GM23338 (cell line): ENCODE results near the gene HHATL. TPM values are rescaled to one million over a fixed set of nuclear protein-coding genes. Genes with fewer than 3 reads are reported as not detected.

Experiments
- ATAC-seq: fragments of 200-7000 bp; cut with Tn5 transposase; 3 replicates; pipeline ENCODE4 v1.9.1; 2020
- DNase-seq: peaks from one replicate; pipeline ENCODE4 v3.0.0-alpha.2; 2015; ENCODE audit warnings: low spot score
- H2AFZ ChIP-seq: fragments of 200-600 bp; sonication (generic); 2 replicates; pipeline ENCODE4 v1.8.0; 2016; ENCODE audit warnings: antibody characterized with exemption, mild to moderate bottlenecking, moderate library complexity
- H3F3A ChIP-seq: fragments of 200-600 bp; sonication (generic); replicated peaks from 2 replicates; pipeline ENCODE4 v1.8.0; 2017; ENCODE audit warnings: antibody characterized with exemption, mixed run types, low read depth
- H3K27ac ChIP-seq: fragments of 200-600 bp; sonication (generic); 2 replicates; pipeline ENCODE4 v1.6.1; 2016; ENCODE audit warnings: low read depth
- H3K27me3 ChIP-seq: fragments of 200-600 bp; sonication (generic); 2 replicates; pipeline ENCODE4 v1.8.0; 2016; ENCODE audit warnings: mild to moderate bottlenecking, mixed run types, moderate library complexity; ENCODE audit not compliant: insufficient read depth
- H3K36me3 ChIP-seq: fragments of 200-600 bp; sonication (generic); 2 replicates; pipeline ENCODE4 v1.8.0; 2016; ENCODE audit warnings: mild to moderate bottlenecking; ENCODE audit not compliant: insufficient read depth
- H3K4me1 ChIP-seq: fragments of 200-600 bp; sonication (generic); 2 replicates; pipeline ENCODE4 v1.8.0; 2016; ENCODE audit warnings: mild to moderate bottlenecking, moderate library complexity; ENCODE audit not compliant: insufficient read depth
- H3K4me2 ChIP-seq: fragments of 200-600 bp; sonication (generic); 2 replicates; pipeline ENCODE4 v1.7.1; 2017; ENCODE audit warnings: mixed run types
- H3K4me3 ChIP-seq: fragments of 200-600 bp; sonication (generic); 2 replicates; pipeline ENCODE4 v1.6.1; 2016; ENCODE audit warnings: mixed run types
- H3K79me2 ChIP-seq: fragments of 200-600 bp; sonication (generic); replicated peaks from 2 replicates; pipeline ENCODE4 v1.8.0; 2017; ENCODE audit warnings: mild to moderate bottlenecking; ENCODE audit not compliant: insufficient read depth
- H3K9me2 ChIP-seq: fragments of 200-600 bp; sonication (generic); 2 replicates; pipeline ENCODE4 v1.8.0; 2017; ENCODE audit not compliant: insufficient read depth
- H4K20me1 ChIP-seq: fragments of 200-600 bp; sonication (generic); replicated peaks from 2 replicates; pipeline ENCODE4 v1.8.0; 2017; ENCODE audit warnings: mild to moderate bottlenecking; ENCODE audit not compliant: insufficient read depth
- H3K27ac Mint-ChIP-seq: 2 replicates; pipeline ENCODE4 v1.8.0; 2020; ENCODE audit warnings: inconsistent platforms, mild to moderate bottlenecking, moderate library complexity, mixed read lengths
- H3K27me3 Mint-ChIP-seq: 3 replicates; pipeline ENCODE4 v1.8.0; 2022; ENCODE audit warnings: low read depth, mild to moderate bottlenecking, moderate library complexity, mixed read lengths, inconsistent platforms; ENCODE audit not compliant: insufficient read depth, poor library complexity
- H3K36me3 Mint-ChIP-seq: 3 replicates; pipeline ENCODE4 v1.8.0; 2021; ENCODE audit warnings: low read depth, mild to moderate bottlenecking, inconsistent platforms, moderate library complexity, mixed read lengths
- H3K4me1 Mint-ChIP-seq: 3 replicates; pipeline ENCODE4 v1.8.0; 2020; ENCODE audit warnings: mild to moderate bottlenecking, inconsistent platforms, mixed read lengths
- H3K4me3 Mint-ChIP-seq: 3 replicates; pipeline ENCODE4 v1.8.0; 2021; ENCODE audit warnings: moderate library complexity, mild to moderate bottlenecking, inconsistent platforms, mixed read lengths
- H3K9me3 Mint-ChIP-seq: 3 replicates; pipeline ENCODE4 v1.8.0; 2020; ENCODE audit warnings: moderate library complexity, mild to moderate bottlenecking, inconsistent platforms, mixed read lengths
- CREB1 ChIP-seq: fragments of 250-450 bp; sonication (Bioruptor Pico); IDR thresholded peaks from 2 replicates; pipeline ENCODE4 v1.5.0; 2020; ENCODE audit warnings: low read depth, mild to moderate bottlenecking, moderate library complexity
- EZH2phosphoT487 ChIP-seq: fragments of 200-600 bp; sonication (generic); IDR thresholded peaks from one replicate; pipeline ENCODE4 v1.8.1; 2018; ENCODE audit warnings: antibody characterized with exemption; ENCODE audit not compliant: unreplicated experiment
- JUNB ChIP-seq: IDR thresholded peaks from one replicate; pipeline ENCODE4 v1.6.1; 2016; ENCODE audit warnings: antibody characterized with exemption; ENCODE audit not compliant: unreplicated experiment
- POLR2AphosphoS5 ChIP-seq: IDR thresholded peaks from 2 replicates; pipeline ENCODE4 v1.6.1; 2016; ENCODE audit warnings: antibody characterized with exemption, low read depth
- REST ChIP-seq: IDR thresholded peaks from one replicate; pipeline ENCODE4 v1.6.1; 2018; ENCODE audit warnings: antibody characterized with exemption; ENCODE audit not compliant: unreplicated experiment
- STAT1 ChIP-seq: IDR thresholded peaks from one replicate; pipeline ENCODE4 v1.6.1; 2016; ENCODE audit warnings: antibody characterized with exemption; ENCODE audit not compliant: unreplicated experiment
- ZNF114 ChIP-seq: fragments of 250-450 bp; sonication (Bioruptor Pico); IDR thresholded peaks from 2 replicates; pipeline ENCODE4 v1.5.0; 2020; ENCODE audit warnings: mild to moderate bottlenecking, moderate library complexity
- ZNF331 ChIP-seq: fragments of 250-450 bp; sonication (Bioruptor Pico); IDR thresholded peaks from 2 replicates; pipeline ENCODE4 v1.5.0; 2020; ENCODE audit warnings: low read depth, mild to moderate bottlenecking, moderate library complexity
- ZNF462 ChIP-seq: fragments of 250-450 bp; sonication (Bioruptor Pico); IDR thresholded peaks from 2 replicates; pipeline ENCODE4 v1.5.0; 2020; ENCODE audit warnings: mild to moderate bottlenecking, moderate library complexity
- polyA plus RNA-seq: library from polyadenylated mRNA; unstranded; fragments of >200 nt; fragmentation: Nextera tagmentation; extraction: Ambion mirVana; gene quantifications from 2 replicates; pipeline ENCODE4 v1.2.1, GENCODE V29; 2016
- total RNA-seq: library from RNA; depleted of rRNA; stranded (reverse); fragments of >200 nt; shearing (Covaris generic); gene quantifications from 2 replicates; pipeline ENCODE4 v1.2.3, GENCODE V29; 2014
- TF ChIP-seq, protein P1 (sequence below): IDR thresholded peaks from 2 replicates; pipeline ENCODE4 v1.6.1; 2016; ENCODE audit warnings: antibody characterized with exemption

Gene HHATL
- total and polyA plus RNA-seq, 2 experiments from 2014 or later = not detected

DNA sequence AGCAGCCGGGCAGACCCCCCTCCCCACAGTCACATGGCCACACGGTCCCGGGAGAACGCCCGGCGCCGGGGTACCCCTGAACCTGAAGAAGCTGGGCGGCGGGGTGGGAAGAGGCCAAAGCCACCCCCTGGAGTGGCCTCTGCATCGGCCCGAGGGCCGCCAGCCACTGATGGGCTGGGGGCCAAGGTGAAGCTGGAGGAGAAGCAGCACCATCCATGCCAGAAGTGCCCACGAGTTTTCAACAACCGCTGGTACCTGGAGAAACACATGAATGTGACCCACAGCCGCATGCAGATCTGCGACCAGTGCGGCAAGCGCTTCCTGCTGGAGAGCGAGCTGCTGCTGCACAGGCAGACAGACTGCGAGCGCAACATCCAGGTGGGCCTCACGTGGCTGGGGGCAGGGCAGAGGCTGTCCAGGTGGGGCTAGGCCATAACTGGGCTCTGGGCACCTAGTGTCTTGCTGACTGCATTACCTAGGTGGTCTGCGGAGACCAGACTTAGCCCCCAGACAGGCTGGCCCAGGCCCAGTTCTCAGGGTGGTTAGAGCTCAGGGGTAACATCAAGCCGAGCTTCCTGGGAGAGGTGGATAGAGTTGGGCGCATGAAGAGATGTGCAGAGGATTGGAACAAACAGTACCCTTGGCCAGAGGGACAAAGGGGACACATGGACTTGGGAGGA is 43.0 kb downstream of the HHATL start:
- Histone ChIP-seq H3K27me3 (no peaks in the 10 kb centered on the region), H3K79me2 (no peaks in the 10 kb centered on the region), H4K20me1 (no peaks in the 10 kb centered on the region), H3K4me3 (no peak overlapping the region), H2AFZ (no peak overlapping the region), H3K9me2 (no peaks in the 10 kb centered on the region), H3K27ac (no peak overlapping the region), H3K4me1 (peaks cover 7% of the 10 kb centered on the region), H3K36me3 (no peaks in the 10 kb centered on the region), H3F3A (no peaks in the 10 kb centered on the region), H3K4me2 (no peak overlapping the region)
- Mint-ChIP-seq H3K27me3 (peaks cover 7% of the 10 kb centered on the region), H3K27ac (no peak overlapping the region), H3K36me3 (peaks cover 5% of the 10 kb centered on the region; the same call in 2 of the 3 replicates), H3K4me3 (no peak overlapping the region), H3K9me3 (no peaks in the 10 kb centered on the region), H3K4me1 (peaks cover 14% of the 10 kb centered on the region; the same call in 1 of the 3 replicates)
- ATAC-seq (no peak), DNase-seq (no peak)
- TF ChIP-seq ZNF462 (CRISPR knock-in tag) (no peak), REST (no peak), JUNB (no peak), CREB1 (CRISPR knock-in tag) (no peak), ZNF114 (CRISPR knock-in tag) (no peak), ZNF331 (no peak), POLR2AphosphoS5 (no peak), STAT1 (no peak), EZH2phosphoT487 (no peak)
- TF ChIP-seq, protein P1, sequence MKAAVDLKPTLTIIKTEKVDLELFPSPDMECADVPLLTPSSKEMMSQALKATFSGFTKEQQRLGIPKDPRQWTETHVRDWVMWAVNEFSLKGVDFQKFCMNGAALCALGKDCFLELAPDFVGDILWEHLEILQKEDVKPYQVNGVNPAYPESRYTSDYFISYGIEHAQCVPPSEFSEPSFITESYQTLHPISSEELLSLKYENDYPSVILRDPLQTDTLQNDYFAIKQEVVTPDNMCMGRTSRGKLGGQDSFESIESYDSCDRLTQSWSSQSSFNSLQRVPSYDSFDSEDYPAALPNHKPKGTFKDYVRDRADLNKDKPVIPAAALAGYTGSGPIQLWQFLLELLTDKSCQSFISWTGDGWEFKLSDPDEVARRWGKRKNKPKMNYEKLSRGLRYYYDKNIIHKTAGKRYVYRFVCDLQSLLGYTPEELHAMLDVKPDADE = no peak
